Endothelial cell of umbilical vein (primary cell): ENCODE measurements around the gene MAMSTR. TPM values are rescaled to one million over a fixed set of nuclear protein-coding genes. Genes with fewer than 3 reads are reported as not detected.
A peak's percentile ranks its signal among the peaks of the same experiment; 100 is the strongest.

Source experiments
- BruUV-seq: library from RNA; stranded (reverse); fragments of 400-500 nt; replicated peaks from 2 replicates; lab custom pipeline; 2021; lab: Mats Ljungman, UMichigan
- CTCF ChIA-PET: fragments of 300-600, 350-600 bp; sonication (Branson Sonifier 250); formaldehyde crosslinking; loops from one replicate; lab custom pipeline; 2021; ENCODE audit warnings: antibody characterized with exemption, inconsistent platforms; lab: Charles Lee
- POLR2A ChIA-PET: fragments of 300-600, 350-600 bp; sonication (Branson Sonifier 250); formaldehyde crosslinking; loops from one replicate; lab custom pipeline; 2021; ENCODE audit warnings: antibody characterized with exemption, inconsistent platforms; lab: Charles Lee
- DNase-seq: peaks from one replicate; pipeline ENCODE4 v3.0.0-alpha.2; 2011; ENCODE audit warnings: low read depth, low spot score
- FAIRE-seq: peaks from 2 replicates; lab custom pipeline; 2011; peaks lifted over from hg19 to GRCh38; lab: Jason Lieb, UNC
- H2AFZ ChIP-seq: 2 replicates; pipeline ENCODE4 v1.6.0; 2012; ENCODE audit warnings: low read depth, low read length, control low read depth, inconsistent platforms
- H3K27ac ChIP-seq: 2 replicates; pipeline ENCODE4 v1.5.1; 2011; ENCODE audit warnings: low read depth, mild to moderate bottlenecking, control low read depth, low read length, moderate library complexity; ENCODE audit not compliant: insufficient read depth
- H3K27me3 ChIP-seq, 2 experiments: 2 replicates each; pipeline versions ENCODE4 v1.6.0 to v1.6.1; 2011; ENCODE audit warnings: low read length in 2 of 2, mixed read lengths in 1 of 2; ENCODE audit not compliant: control insufficient read depth in 2 of 2, insufficient read depth in 2 of 2
- H3K36me3 ChIP-seq, 2 experiments: 2 replicates in 1 of 2; 3 replicates in 1 of 2; pipeline ENCODE4 v1.5.1; 2011; ENCODE audit warnings: low read length in 2 of 2, mild to moderate bottlenecking in 1 of 2, moderate library complexity in 1 of 2; ENCODE audit not compliant: control insufficient read depth in 2 of 2, insufficient read depth in 2 of 2; ENCODE audit errors: extremely low read depth in 1 of 2
- H3K4me1 ChIP-seq: 3 replicates; pipeline ENCODE4 v1.5.1; 2011; ENCODE audit warnings: mild to moderate bottlenecking, low read length; ENCODE audit not compliant: control insufficient read depth, insufficient read depth; ENCODE audit errors: extremely low read depth
- H3K4me2 ChIP-seq: 2 replicates; pipeline ENCODE4 v1.6.1; 2011; ENCODE audit warnings: low read length, control low read depth, mixed read lengths; ENCODE audit not compliant: insufficient read depth
- H3K4me3 ChIP-seq, 3 experiments: fragments of 200-600 bp in 1 of 3; sonication (generic), shearing (Covaris generic) in 1 of 3; replicated peaks in 1 of 3; 2 replicates each; pipeline ENCODE4 v1.5.1; 2011 to 2016; ENCODE audit warnings: control low read depth in 3 of 3, low read length in 3 of 3, mild to moderate bottlenecking in 2 of 3, inconsistent platforms in 1 of 3, low read depth in 1 of 3, moderate library complexity in 1 of 3; ENCODE audit not compliant: insufficient read depth in 1 of 3
- H3K79me2 ChIP-seq: 2 replicates; pipeline ENCODE4 v1.6.0; 2012; ENCODE audit warnings: low read length, inconsistent platforms; ENCODE audit not compliant: control insufficient read depth, insufficient read depth
- H3K9ac ChIP-seq: replicated peaks from 2 replicates; pipeline ENCODE3; 2011; ENCODE audit warnings: low read length, control low read depth; ENCODE audit not compliant: insufficient read depth; ENCODE audit errors: extremely low read depth
- H3K9me1 ChIP-seq: replicated peaks from 3 replicates; pipeline ENCODE4 v1.6.0; 2011; ENCODE audit warnings: mild to moderate bottlenecking, low read length; ENCODE audit not compliant: control insufficient read depth, insufficient read depth; ENCODE audit errors: extremely low read depth
- H3K9me3 ChIP-seq: replicated peaks from 2 replicates; pipeline ENCODE4 v1.5.1; 2012; ENCODE audit warnings: low read length, inconsistent platforms; ENCODE audit not compliant: control insufficient read depth, insufficient read depth
- H4K20me1 ChIP-seq: replicated peaks from 2 replicates; pipeline ENCODE3; 2011; ENCODE audit warnings: mild to moderate bottlenecking, low read length; ENCODE audit not compliant: control insufficient read depth, insufficient read depth; ENCODE audit errors: extremely low read depth
- EZH2 ChIP-seq: IDR thresholded peaks from 2 replicates; pipeline ENCODE4 v1.6.1; 2012; ENCODE audit warnings: borderline replicate concordance, low read depth, mild to moderate bottlenecking, moderate library complexity, low read length, inconsistent platforms; ENCODE audit not compliant: severe bottlenecking
- FOS ChIP-seq: IDR thresholded peaks from 2 replicates; pipeline ENCODE4 v1.6.1; 2011; ENCODE audit warnings: mild to moderate bottlenecking, low read length, moderate library complexity, borderline replicate concordance; ENCODE audit not compliant: insufficient read depth
- GATA2 ChIP-seq: IDR thresholded peaks from 2 replicates; pipeline ENCODE4 v1.7.0; 2011; ENCODE audit warnings: low read depth, mild to moderate bottlenecking, moderate library complexity, mixed read lengths, low read length; ENCODE audit not compliant: insufficient read length, insufficient read depth
- JUN ChIP-seq: IDR thresholded peaks from 2 replicates; pipeline ENCODE4 v1.6.1; 2011; ENCODE audit warnings: borderline replicate concordance, low read depth; ENCODE audit not compliant: insufficient read length, insufficient read depth
- MYC ChIP-seq: IDR thresholded peaks from one replicate; pipeline ENCODE4 v1.6.1; 2011; ENCODE audit warnings: mild to moderate bottlenecking, low read depth, low read length
- POLR2A ChIP-seq: IDR thresholded peaks from 2 replicates; pipeline ENCODE4 v1.6.1; 2012; ENCODE audit warnings: low read depth, mild to moderate bottlenecking, control low read depth, low read length
- POLR2AphosphoS5 ChIP-seq: IDR thresholded peaks from 2 replicates; pipeline ENCODE4 v1.6.1; 2012; ENCODE audit warnings: low read depth, mild to moderate bottlenecking, control low read depth, low read length, moderate library complexity; ENCODE audit not compliant: insufficient read depth
- dilution Hi-C: fragments of 300-500 bp; cut with MboI; formaldehyde crosslinking; loops from one replicate; pipeline ENCODE4 v1.15.0; 2019; ENCODE audit warnings: low sequenced_read_pairs; ENCODE audit not compliant: extremely low pct_ligation_motif_present
- intact Hi-C: fragments of 100-400 bp; cut with micrococcal nuclease; formaldehyde crosslinking; loops from one replicate; pipeline ENCODE4 v1.10.0; 2022
- polyA plus RNA-seq, 4 experiments: library from polyadenylated mRNA; depleted of rRNA in 3 of 4; stranded (reverse) in 3 of 4; unstranded in 1 of 4; fragments of >200 nt; gene quantifications; 2 replicates each; pipeline versions ENCODE4 v1.2.1 to v1.2.3, GENCODE V29; 2011 to 2012; ENCODE audit warnings: missing spikeins in 1 of 4
- total RNA-seq: library from RNA; stranded (reverse); gene quantifications from 2 replicates; pipeline ENCODE4 v1.2.3, GENCODE V29; 2021
- TF ChIP-seq, protein P1 (sequence below), 2 donors: IDR thresholded peaks; 1 replicate in 1 of 2; 2 replicates in 1 of 2; pipeline ENCODE4 v1.5.1; 2011; ENCODE audit warnings: low read length in 2 of 2, mild to moderate bottlenecking in 2 of 2, moderate library complexity in 2 of 2, control low read depth in 1 of 2, inconsistent platforms in 1 of 2, low read depth in 1 of 2; ENCODE audit not compliant: insufficient read depth in 1 of 2; ENCODE audit errors: extremely low read depth in 1 of 2
- TF ChIP-seq, protein P2 (sequence below): IDR thresholded peaks from 2 replicates; pipeline ENCODE4 v1.6.1; 2011; ENCODE audit not compliant: insufficient read depth, insufficient read length

The MAMSTR gene
- total and polyA plus RNA-seq, 2 donors (not counting 3 experiments of a cell fraction or from before 2014, with no cell fraction given), result 0.57 to 0.84 TPM

DNA sequence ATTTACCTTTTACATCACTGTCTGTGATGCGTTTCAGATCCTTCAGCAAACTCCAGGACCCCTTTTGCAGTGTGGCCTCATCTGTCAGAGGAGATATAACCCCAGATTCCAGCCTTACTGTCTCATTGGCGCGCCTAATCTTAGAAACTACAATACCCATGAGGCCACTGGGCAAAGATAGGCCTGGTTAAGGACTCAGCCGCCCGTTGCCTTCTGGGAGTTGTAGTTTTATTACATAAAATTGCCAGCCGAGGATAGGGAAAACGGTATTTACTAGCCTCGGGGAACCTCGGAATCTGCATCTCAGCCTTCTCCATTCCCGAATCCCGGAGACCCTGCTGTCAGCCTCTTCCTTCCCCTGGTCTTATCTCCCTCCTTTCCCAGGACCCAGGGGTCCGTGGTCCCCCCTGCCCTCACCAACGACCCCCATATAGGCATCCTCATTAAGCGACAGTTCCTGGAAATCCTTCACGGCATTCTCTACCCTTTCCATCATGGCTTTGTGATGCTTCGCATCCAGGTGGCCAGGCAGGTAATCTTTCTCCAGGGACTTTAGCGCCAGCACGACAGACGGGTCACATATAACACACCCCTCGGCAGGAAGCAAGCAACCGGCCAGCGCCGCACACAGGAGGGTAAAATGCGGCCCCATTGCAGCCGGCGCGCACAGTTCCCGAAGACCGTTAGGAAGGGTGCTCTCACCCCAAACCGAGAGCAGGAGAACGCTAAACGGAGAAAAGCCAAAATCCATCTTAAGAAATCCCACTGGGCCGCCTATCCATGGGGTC lies 25.9 kb upstream of the MAMSTR start:
- Histone ChIP-seq H3K9me3 (no peaks in the 10 kb centered on the region), H3K79me2 (peaks cover 9% of the 10 kb centered on the region), H3K27me3 (no peaks in the 10 kb centered on the region), H3K9me1 (no peaks in the 10 kb centered on the region), H3K36me3 (peaks cover 0 to 3% of the 10 kb centered on the region in 2 experiments), H3K4me3 (no peak overlapping the region), H2AFZ (no peak overlapping the region), H3K9ac (no peak overlapping the region), H3K4me1 (peaks cover 14% of the 10 kb centered on the region), H4K20me1 (no peaks in the 10 kb centered on the region), H3K4me2 (no peak overlapping the region), H3K27ac (no peak overlapping the region)
- intact Hi-C loops, result no loop called here
- peak; percentile 93 for FAIRE-seq
- POLR2A ChIA-PET, result no interaction called here
- dilution Hi-C loops, result no loop called here
- CTCF ChIA-PET, result interaction anchor here (1.4 kb wide), 1 partner anchor 50 kb away, joined by 3 read pairs; no protein-coding TSS in a partner anchor
- TF ChIP-seq GATA2, result no peak
- TF ChIP-seq, protein P1, sequence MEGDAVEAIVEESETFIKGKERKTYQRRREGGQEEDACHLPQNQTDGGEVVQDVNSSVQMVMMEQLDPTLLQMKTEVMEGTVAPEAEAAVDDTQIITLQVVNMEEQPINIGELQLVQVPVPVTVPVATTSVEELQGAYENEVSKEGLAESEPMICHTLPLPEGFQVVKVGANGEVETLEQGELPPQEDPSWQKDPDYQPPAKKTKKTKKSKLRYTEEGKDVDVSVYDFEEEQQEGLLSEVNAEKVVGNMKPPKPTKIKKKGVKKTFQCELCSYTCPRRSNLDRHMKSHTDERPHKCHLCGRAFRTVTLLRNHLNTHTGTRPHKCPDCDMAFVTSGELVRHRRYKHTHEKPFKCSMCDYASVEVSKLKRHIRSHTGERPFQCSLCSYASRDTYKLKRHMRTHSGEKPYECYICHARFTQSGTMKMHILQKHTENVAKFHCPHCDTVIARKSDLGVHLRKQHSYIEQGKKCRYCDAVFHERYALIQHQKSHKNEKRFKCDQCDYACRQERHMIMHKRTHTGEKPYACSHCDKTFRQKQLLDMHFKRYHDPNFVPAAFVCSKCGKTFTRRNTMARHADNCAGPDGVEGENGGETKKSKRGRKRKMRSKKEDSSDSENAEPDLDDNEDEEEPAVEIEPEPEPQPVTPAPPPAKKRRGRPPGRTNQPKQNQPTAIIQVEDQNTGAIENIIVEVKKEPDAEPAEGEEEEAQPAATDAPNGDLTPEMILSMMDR (IDR thresholded peaks at IDR 0.05; ENCODE audit: extremely low read depth in 1 of 2, insufficient read depth in 1 of 2, low read depth in 1 of 2, low read length in 2 of 2), result no peak
- TF ChIP-seq FOS, result no peak
- TF ChIP-seq POLR2AphosphoS5, result no peak
- TF ChIP-seq, protein P2, sequence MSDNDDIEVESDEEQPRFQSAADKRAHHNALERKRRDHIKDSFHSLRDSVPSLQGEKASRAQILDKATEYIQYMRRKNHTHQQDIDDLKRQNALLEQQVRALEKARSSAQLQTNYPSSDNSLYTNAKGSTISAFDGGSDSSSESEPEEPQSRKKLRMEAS, result no peak
- no peak for TF ChIP-seq POLR2A
- no peak for TF ChIP-seq MYC
- no peak for TF ChIP-seq EZH2
- TF ChIP-seq JUN, result no peak
- DNase-seq, result peak; percentile 56
- BruUV-seq, result no TSS peak
